GM12872 (cell line): ENCODE data around the gene KCNH2.

Experiments used
- CTCF ChIP-seq: IDR thresholded peaks from 3 replicates; pipeline ENCODE4 v1.5.1; 2011; ENCODE audit warnings: low read depth, mild to moderate bottlenecking, low read length, moderate library complexity; ENCODE audit not compliant: insufficient read depth

KCNH2 gene

GRCh38 chr7:150956395-150957132, 21.6 kb downstream of the KCNH2 start:
- no peak for TF ChIP-seq CTCF

GRCh38 chr7:150955519-150956394, 22.4 kb downstream of the KCNH2 start:
- no peak for TF ChIP-seq CTCF

- TF ChIP-seq CTCF, result no peak
Measured at GRCh38 chr7:150954986-150955518, 23.1 kb downstream of the KCNH2 start.

- TF ChIP-seq CTCF, result no peak
Measured at GRCh38 chr7:150954201-150954985, 23.7 kb downstream of the KCNH2 start.

- no peak for TF ChIP-seq CTCF
Measured at GRCh38 chr7:150953061-150953997, 24.8 kb downstream of the KCNH2 start.

- TF ChIP-seq CTCF, result no peak
Measured at GRCh38 chr7:150952331-150953050, 25.6 kb downstream of the KCNH2 start.
